KOPT-K1 (cell line): ENCODE measurements around the gene AMN1.
"Not testable (repeated sequence)": the region's sequence is repeated elsewhere in the genome, so short reads cannot be mapped to it uniquely, and the experiment has no call there.

Experiments
- H3K27ac ChIP-seq: fragments of 200-600 bp; sonication (generic); 2 replicates; pipeline ENCODE4 v1.5.1; 2016; ENCODE audit warnings: antibody characterized with exemption, mild to moderate bottlenecking, low read depth, low read length; ENCODE audit not compliant: poor library complexity, severe bottlenecking
- H3K36me3 ChIP-seq: fragments of 200-600 bp; sonication (generic); 2 replicates; pipeline ENCODE4 v1.5.1; 2017; ENCODE audit warnings: antibody characterized with exemption, mild to moderate bottlenecking, low read length, moderate library complexity; ENCODE audit not compliant: insufficient read depth
- H3K9me3 ChIP-seq: fragments of 200-600 bp; sonication (generic); 2 replicates; pipeline ENCODE4 v1.5.1; 2017; ENCODE audit warnings: antibody characterized with exemption, low read length, mild to moderate bottlenecking; ENCODE audit not compliant: insufficient read depth, poor library complexity, severe bottlenecking

AMN1 gene

DNA sequence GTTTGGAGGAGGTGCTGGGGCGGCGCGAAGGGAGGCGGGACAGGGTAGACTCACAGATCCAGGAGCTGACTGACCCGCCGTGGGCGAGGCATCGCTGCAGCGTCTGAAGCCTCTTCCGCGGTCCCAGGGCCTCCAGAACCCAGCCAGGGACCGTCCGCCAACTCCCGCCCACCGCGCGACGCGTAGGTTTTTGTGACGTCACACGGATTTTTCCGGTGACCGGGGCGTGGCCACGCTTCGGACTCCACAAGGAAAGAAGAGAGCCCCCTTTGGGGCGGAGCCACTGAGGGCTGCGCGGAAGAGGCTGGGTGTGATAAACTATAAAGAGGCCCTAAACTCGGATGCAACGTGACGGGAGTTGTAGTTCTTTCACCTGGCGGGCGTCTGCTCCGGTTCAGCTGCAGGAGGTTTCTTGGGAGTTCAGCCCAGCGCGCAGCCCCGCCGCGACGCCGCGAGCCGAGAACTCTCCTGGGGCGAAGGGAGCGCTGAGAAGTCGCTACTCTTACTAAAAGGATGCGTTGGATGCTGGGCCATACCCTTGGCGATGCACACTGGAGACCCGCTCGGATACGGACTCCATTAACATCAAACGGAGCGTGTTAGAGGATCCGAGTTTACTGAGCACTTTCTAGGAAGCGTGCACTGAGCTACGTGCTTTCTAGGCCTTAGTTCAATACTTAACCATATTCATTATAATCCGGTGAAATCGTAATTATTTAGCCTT, at the start of gene AMN1:
AMN1 (minus strand) TSS at position 105 of the 724 bp plus-strand sequence; CDS start at position 92, 13 bp downstream.
- peaks cover 21% of the 10 kb centered on the region for H3K9me3 ChIP-seq
- no peaks in the 10 kb centered on the region for H3K36me3 ChIP-seq
- H3K27ac ChIP-seq: peak within 1 kb of the TSS; percentile 93

DNA sequence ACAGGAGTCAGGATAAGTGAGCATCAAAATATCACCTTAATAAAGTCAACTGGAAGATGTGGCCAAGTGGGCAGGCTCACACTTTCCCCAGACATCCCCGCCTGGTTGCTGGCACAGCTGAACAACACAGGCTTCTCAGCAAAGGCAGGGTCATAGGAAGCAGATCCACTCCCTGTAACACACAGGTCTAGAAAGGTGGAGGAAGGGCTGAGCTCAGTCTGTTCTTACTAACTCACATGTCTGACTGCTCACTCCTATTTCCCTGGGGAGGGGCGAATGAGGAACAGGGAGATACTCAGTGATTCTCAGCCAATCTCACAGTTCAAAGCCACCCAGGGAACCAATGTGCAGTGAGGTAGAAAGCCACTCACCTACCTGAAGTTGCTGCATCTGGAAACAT, 45.0 kb upstream of the AMN1 start:
- Histone ChIP-seq H3K9me3 (no peaks in the 10 kb centered on the region), H3K27ac (no peak overlapping the region), H3K36me3 (no peaks in the 10 kb centered on the region)

DNA sequence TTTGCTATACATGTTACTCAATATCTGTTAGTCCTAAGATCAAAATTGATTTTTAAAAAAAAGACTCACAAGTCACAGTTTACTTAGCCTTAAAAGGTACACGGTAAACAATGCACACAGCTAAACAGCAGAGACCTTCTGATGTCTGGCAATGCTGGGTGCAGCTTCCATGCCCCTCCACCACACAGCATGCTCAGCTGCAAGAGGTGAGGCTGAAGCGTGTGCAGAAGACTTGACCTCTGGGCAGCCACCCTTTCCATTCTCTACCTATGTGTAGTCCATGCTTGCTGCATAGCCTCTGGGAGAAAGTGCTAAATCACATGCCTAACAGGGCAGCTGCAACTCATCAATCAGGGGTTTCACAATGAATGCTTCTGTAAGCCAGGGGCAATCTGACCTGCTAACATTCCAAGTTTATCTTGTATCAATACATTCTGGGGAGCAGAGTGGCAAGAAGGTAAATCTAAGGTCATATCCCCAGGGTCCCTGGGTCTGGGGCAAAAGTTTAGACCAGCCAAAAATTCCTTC, 44.5 kb upstream of the AMN1 start:
- no peaks in the 10 kb centered on the region for H3K9me3 ChIP-seq
- no peak overlapping the region for H3K27ac ChIP-seq
- no peaks in the 10 kb centered on the region for H3K36me3 ChIP-seq

DNA sequence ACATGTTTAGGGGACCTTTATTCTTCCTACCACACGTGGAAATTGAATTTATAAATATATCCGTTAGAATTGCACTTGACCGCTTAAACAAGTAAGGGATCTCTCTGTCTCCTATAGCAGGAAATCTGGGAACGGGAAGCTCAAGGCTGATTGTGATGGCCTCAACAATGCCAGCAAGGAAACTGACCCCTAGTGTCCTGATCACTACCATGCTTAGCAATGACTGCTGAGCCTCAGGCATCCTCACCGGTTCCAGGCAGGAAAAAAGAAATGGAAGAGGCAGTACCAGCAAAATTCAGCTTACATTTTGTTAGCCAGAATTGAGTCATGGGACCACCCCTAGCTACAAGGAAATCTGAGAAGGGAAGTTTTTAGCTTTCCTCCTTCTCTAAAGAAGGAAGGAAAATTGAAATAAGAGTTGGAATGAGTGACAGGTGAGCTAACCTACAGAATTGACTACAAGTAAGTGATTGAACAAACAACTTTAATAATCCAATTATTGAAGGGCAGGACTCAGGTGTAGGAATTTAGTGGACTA, 43.9 kb upstream of the AMN1 start:
- no peaks in the 10 kb centered on the region for H3K36me3 ChIP-seq
- no peak overlapping the region for H3K27ac ChIP-seq
- H3K9me3 ChIP-seq: no peaks in the 10 kb centered on the region

DNA sequence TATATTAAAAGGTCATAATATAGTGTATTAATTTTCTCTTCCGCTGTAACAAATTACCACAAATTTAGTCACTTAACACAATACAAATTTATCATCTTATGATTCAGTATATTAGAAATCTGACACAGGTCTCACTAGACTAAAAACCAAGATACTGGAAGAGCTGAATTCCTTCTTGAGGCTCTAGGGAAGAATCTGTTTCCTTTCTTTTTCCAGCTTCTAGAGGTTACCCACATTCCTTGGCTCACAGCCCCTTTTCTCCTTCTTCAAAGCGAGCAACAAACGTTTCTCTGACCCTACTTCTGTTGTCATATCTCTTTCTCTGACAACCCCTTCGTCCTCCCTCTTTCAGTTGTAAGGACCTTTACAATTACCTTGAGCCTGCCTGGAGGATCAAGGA, 43.4 kb upstream of the AMN1 start:
- no peak overlapping the region for H3K27ac ChIP-seq
- no peaks in the 10 kb centered on the region for H3K9me3 ChIP-seq
- no peaks in the 10 kb centered on the region for H3K36me3 ChIP-seq

DNA sequence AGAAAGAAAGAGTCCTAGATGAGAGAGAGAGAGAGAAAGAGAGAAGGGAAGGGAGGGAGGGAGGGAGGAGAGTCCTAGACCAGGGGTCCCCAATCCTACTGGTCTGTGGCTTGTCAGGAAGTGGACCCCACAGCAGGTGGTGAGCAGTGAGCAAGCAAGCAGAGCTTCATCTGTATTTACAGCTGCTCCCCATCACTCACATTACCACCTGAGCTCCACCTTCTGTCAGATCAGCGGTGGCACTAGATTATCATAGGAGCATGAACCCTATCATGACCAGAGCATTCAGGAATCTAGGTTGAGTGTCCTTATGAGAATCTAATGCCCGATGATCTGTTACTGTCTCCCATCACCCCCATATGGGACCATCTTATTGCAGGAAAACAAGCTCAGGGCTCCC, 39.2 kb upstream of the AMN1 start:
- Histone ChIP-seq H3K36me3 (no peaks in the 10 kb centered on the region), H3K9me3 (no peaks in the 10 kb centered on the region), H3K27ac (no peak overlapping the region)

DNA sequence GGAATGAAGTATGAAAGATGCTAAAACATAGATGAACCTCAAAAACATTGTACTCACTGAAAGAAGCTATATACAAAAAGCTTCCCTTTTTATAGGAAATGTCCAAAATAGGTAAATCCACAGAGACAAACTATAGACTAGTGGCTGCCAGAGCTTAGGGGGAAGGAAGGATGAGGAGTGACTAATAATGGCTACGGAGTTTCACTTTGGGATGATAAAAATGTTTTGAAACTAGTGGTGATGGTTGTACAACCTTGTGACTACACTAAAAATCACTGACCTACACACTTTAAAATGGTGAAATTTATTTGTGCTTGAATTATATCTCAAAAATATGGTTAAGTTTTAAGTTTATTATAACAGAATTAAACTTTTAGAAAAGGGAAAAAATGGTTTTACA, 37.1 kb upstream of the AMN1 start:
- Histone ChIP-seq H3K36me3 (no peaks in the 10 kb centered on the region), H3K9me3 (no peaks in the 10 kb centered on the region)

DNA sequence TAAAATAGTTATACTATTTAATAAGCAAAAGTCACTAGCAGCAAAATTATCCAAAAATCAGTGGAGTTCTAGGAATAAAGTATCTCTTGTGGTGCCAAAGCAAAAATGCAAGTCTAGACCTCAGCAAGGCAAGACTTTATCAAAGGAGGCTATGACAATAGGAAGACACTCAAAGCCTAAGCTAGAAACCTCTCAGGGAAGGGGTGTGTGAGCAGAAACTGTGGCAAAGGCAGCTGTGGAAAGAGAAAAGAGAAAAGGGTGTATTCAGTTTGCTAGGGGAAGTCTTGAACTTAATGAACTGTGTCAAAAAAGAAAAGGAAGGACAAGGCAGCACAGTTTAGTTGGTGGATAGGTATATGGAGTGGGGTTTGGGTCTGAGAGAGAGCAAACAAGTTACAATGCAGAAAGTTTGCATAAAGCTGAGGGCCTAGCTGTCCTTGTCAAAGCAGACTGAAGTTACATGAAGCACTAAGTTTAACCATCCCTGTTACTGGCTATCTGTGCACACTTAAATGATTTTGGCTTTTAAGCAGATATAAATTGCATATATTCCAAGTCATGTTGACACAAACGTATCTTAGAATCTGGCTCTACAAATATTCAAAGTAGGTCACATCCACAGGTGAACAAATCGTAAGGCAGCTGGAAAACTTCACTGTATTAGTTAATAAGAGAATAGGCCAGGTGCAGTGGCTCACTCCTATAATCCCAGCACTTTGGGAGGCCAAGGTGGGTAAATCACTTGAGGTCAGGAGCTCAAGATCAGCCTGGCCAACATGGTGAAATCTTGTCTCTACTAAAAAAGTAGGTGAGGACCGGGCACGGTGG, 31.0 kb upstream of the AMN1 start:
- Histone ChIP-seq H3K36me3 (no peaks in the 10 kb centered on the region), H3K27ac (no peak overlapping the region), H3K9me3 (no peaks in the 10 kb centered on the region)

More for the DNA sequence above, 37.1 kb upstream of the AMN1 start:
- no peak overlapping the region for H3K27ac ChIP-seq

DNA sequence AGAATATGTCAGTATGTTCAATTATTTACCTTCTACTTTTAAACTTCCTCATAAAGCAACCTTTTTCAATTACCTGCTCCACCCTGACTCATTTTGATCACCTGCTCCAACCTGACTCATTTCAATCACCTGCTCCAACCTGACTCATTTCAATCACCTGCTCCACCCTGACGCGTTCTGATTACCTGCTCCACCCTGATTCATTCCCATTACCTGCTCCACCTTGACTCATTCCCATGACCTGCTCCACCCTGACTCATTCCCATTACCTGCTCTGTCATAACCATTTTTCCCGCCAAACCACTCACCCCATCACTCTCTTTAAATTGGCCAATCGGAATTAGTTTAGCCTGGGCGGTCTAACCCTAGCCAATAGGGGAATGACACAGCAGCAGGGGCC, 29.5 kb upstream of the AMN1 start:
- not testable (repeated sequence) for H3K9me3 ChIP-seq, H3K27ac ChIP-seq, H3K36me3 ChIP-seq

DNA sequence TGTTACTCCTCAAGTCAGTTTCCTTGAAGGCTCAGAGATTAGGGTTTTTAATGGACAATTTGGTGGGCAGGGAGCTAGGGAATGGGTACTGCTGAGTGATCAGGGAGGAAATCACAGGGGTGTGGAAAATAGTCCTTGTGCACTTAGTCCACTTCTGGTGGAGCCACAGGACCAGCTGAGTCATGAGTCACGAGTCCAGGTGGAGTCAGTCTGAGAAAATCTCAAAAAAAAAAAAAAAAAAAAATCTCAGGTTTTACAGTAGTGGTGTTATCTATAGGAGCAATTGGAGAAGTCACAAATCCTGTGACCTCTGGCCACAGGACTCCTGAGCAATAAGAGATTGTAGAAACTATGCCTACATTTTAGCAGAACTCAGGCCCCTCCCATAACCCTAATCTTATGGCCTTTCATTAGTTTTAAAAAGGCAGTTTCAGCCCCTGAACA, 28.2 kb upstream of the AMN1 start:
- H3K9me3 ChIP-seq: no peaks in the 10 kb centered on the region
- no peak overlapping the region for H3K27ac ChIP-seq
- H3K36me3 ChIP-seq: no peaks in the 10 kb centered on the region

DNA sequence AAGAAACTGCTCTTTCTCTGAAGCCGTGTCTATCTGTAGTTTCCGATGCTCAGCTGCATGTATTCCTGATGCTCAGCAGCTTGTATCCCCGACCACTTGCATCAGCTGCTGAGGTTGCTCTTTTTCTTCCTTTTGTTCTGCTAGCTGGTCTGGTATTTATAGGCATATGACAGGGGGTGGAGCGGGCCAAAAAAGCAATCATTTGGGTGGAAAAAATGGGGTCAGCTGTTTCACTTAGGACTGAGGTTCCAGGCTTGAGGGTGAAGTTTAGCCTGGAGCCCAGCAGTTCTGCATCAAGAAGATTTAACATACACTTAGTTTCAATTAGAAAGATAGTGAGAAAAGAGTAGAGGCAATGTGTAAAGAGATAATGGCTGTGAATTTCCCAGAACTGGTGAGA, 23.6 kb upstream of the AMN1 start:
- H3K27ac ChIP-seq: no peak overlapping the region
- no peaks in the 10 kb centered on the region for H3K36me3 ChIP-seq
- H3K9me3 ChIP-seq: peaks cover 16% of the 10 kb centered on the region

DNA sequence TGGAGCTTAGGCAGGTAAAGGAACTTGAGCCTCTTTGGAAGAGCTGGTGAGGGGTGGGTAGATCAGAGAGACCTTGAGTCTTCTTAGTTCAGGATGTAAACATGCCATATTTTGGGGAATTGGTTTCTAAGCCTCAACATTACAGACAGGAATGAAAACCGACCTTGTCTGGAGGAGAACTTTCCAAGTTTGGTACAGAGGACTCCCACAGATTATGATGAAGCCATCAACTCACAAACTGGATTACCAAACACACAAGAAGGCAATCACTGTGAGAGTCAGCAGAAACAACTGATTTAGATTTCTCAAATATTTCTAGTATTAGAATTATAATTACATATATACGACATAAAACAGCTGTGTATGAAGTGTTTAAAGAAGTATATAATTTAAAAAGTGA, 22.3 kb upstream of the AMN1 start:
- Histone ChIP-seq H3K9me3 (peaks cover 16% of the 10 kb centered on the region), H3K36me3 (no peaks in the 10 kb centered on the region), H3K27ac (no peak overlapping the region)

DNA sequence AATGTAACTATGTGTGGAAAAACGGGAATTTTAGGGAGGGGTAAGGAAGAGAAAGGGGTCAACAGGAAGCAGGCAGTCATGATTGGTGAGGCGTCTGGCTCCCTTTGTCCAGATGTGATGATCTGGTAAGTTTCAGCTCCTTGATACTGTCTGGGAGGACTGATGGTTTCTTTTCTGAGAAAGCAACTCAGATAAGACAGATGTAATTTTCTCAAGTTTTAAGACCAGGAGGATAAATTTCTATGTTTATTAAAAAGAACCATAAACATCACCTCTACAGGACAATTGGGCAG, 21.9 kb upstream of the AMN1 start:
- Histone ChIP-seq H3K9me3 (peaks cover 16% of the 10 kb centered on the region), H3K27ac (no peak overlapping the region), H3K36me3 (no peaks in the 10 kb centered on the region)

DNA sequence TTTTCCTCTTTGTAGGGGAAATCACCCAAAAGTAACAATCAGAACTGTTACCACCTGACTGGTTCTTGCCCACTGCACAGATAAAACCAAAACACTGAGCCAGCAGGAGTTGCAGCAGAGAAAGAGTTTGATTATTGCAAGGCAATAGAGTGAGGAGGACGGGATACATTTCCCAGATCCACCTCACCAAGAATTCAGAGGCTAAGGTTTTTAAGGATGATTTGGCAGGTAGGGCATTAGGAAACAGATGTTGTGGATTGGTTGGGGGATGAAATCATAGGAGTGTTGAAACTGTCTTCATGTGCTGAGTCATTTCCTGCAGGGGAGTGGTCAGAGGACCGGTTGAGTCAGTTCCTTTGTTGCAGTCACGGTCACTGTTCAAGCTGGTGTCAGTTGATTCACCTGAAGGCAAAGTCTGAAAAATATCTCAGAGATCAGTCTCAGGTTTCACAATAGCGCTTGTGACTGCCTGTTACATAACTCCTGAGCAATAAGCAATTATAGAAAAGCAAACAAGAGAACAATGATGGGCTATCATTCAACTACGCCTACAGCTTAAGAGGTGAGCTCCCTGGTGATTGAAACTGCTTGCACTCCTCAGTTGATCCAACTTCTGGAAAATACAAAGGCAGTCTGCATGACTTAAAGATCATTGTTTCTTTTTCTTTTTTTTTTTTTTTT, 20.3 kb upstream of the AMN1 start:
- Histone ChIP-seq H3K27ac (no peak overlapping the region), H3K9me3 (peaks cover 16% of the 10 kb centered on the region)

DNA sequence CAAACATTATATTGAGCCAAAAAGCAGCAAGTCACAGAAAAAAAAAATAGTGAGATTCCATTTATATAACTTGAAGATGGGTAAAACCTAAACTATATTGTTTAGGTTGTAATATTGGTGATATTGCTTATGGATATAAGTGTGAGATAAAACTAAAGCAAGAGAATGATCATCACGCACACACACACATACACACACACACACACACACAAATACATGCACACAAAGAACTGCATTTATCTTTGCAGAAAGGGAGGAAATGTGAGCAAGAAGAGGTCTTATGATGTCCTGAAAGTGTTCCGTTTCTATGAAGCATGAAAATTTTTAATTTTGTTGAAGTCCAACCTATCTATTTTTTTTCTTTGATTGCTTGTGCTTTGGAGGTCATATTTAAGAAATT, 16.4 kb upstream of the AMN1 start:
- Histone ChIP-seq H3K36me3 (no peaks in the 10 kb centered on the region), H3K27ac (no peak overlapping the region), H3K9me3 (peaks cover 12% of the 10 kb centered on the region)

More for the DNA sequence above, 20.3 kb upstream of the AMN1 start:
- no peaks in the 10 kb centered on the region for H3K36me3 ChIP-seq
